Measurements from ENCODE around the gene ARHGAP4. TPM values are rescaled to one million over a fixed set of nuclear protein-coding genes. Genes with fewer than 3 reads are reported as not detected.

Gene ARHGAP4
- total RNA-seq, 4 donors from 2014 or later = 2.6 to 10.7 (median 4.4) TPM

- ATAC-seq (no peak), DNase-seq (no peak)
- H3K9me3 ChIP-seq = no peaks in the 10 kb centered on the region
- in situ Hi-C loops (cut with MboI; ENCODE audit: low sequenced_read_pairs in 4 of 4) (no loop called here), intact Hi-C loops (cut with DNase I; ENCODE audit: low total_unique reads) (no loop called here)
- TF ChIP-seq CTCF (IDR thresholded peaks at IDR 0.05 in 4 of 5, conservative IDR thresholded peaks at IDR 0.05 in 1 of 5) = no peak
- TF ChIP-seq POLR2A (IDR thresholded peaks at IDR 0.05) = no peak
- H3K27me3 ChIP-seq = no peaks in the 10 kb centered on the region
- H3K4me3 ChIP-seq = no peak overlapping the region
- H3K4me1 ChIP-seq = no peaks in the 10 kb centered on the region
- no peaks in the 10 kb centered on the region for H3K36me3 ChIP-seq
- H3K27ac ChIP-seq = no peak overlapping the region
Observed at GRCh38 chrX:153864101-153864500, 62.0 kb downstream of the ARHGAP4 start.

GRCh38 chrX:153863251-153863991, 62.6 kb downstream of the ARHGAP4 start:
- H3K4me1 ChIP-seq = no peaks in the 10 kb centered on the region
- no peak overlapping the region for H3K4me3 ChIP-seq
- ATAC-seq = no peak
- in situ Hi-C loops (cut with MboI; ENCODE audit: low sequenced_read_pairs in 4 of 4) = no loop called here
- no peaks in the 10 kb centered on the region for H3K9me3 ChIP-seq
- no peak overlapping the region for H3K27ac ChIP-seq
- no peaks in the 10 kb centered on the region for H3K27me3 ChIP-seq
- no peak for DNase-seq
- no peaks in the 10 kb centered on the region for H3K36me3 ChIP-seq
- intact Hi-C loops (cut with DNase I; ENCODE audit: low total_unique reads) = no loop called here
- TF ChIP-seq CTCF (IDR thresholded peaks at IDR 0.05 in 4 of 5, conservative IDR thresholded peaks at IDR 0.05 in 1 of 5) (no peak), POLR2A (IDR thresholded peaks at IDR 0.05) (no peak)

- TF ChIP-seq CTCF (IDR thresholded peaks at IDR 0.05 in 4 of 5, conservative IDR thresholded peaks at IDR 0.05 in 1 of 5) (no peak), POLR2A (IDR thresholded peaks at IDR 0.05) (no peak)
- DNase-seq (no peak), ATAC-seq (no peak)
- intact Hi-C loops (cut with DNase I; ENCODE audit: low total_unique reads) = no loop called here
- in situ Hi-C loops (cut with MboI; ENCODE audit: low sequenced_read_pairs in 4 of 4) = no loop called here
- Histone ChIP-seq H3K27me3 (no peaks in the 10 kb centered on the region), H3K27ac (no peak overlapping the region), H3K4me3 (no peak overlapping the region), H3K9me3 (no peaks in the 10 kb centered on the region), H3K36me3 (no peaks in the 10 kb centered on the region), H3K4me1 (no peaks in the 10 kb centered on the region)
Observed at GRCh38 chrX:153862369-153863250, 63.5 kb downstream of the ARHGAP4 start.

- ATAC-seq (no peak), DNase-seq (no peak)
- Histone ChIP-seq H3K9me3 (no peaks in the 10 kb centered on the region), H3K36me3 (no peaks in the 10 kb centered on the region), H3K4me1 (no peaks in the 10 kb centered on the region), H3K27ac (no peak overlapping the region), H3K27me3 (peaks cover 0 to 1% (median 0%) of the 10 kb centered on the region in 3 donors), H3K4me3 (no peak overlapping the region)
- TF ChIP-seq POLR2A (IDR thresholded peaks at IDR 0.05) (no peak), CTCF (IDR thresholded peaks at IDR 0.05 in 4 of 5, conservative IDR thresholded peaks at IDR 0.05 in 1 of 5) (no peak)
- in situ Hi-C loops (cut with MboI; ENCODE audit: low sequenced_read_pairs in 4 of 4) (no loop called here), intact Hi-C loops (cut with DNase I; ENCODE audit: low total_unique reads) (no loop called here)
Observed at GRCh38 chrX:153861733-153862310, 64.2 kb downstream of the ARHGAP4 start.
